Brain pericyte (primary cell): ENCODE results near the gene EFCAB5.
"Not testable (repeated sequence)": the region's sequence is repeated elsewhere in the genome, so short reads cannot be mapped to it uniquely, and the experiment has no call there.

Experiments used
- DNase-seq: peaks from one replicate; pipeline ENCODE4 v3.0.0-alpha.2; 2012; ENCODE audit warnings: low read depth, low spot score

EFCAB5 gene

GRCh38 chr17:30093463-30094147, 152.2 kb downstream of the EFCAB5 start:
- DNase-seq: no peak

- DNase-seq: peak; percentile 27
Measured at GRCh38 chr17:30095507-30096244, 154.2 kb downstream of the EFCAB5 start.

- no peak for DNase-seq
Measured at GRCh38 chr17:30101686-30102390, 160.4 kb downstream of the EFCAB5 start.

- DNase-seq: no peak
Measured at GRCh38 chr17:30103921-30104320, 162.5 kb downstream of the EFCAB5 start.

DNA sequence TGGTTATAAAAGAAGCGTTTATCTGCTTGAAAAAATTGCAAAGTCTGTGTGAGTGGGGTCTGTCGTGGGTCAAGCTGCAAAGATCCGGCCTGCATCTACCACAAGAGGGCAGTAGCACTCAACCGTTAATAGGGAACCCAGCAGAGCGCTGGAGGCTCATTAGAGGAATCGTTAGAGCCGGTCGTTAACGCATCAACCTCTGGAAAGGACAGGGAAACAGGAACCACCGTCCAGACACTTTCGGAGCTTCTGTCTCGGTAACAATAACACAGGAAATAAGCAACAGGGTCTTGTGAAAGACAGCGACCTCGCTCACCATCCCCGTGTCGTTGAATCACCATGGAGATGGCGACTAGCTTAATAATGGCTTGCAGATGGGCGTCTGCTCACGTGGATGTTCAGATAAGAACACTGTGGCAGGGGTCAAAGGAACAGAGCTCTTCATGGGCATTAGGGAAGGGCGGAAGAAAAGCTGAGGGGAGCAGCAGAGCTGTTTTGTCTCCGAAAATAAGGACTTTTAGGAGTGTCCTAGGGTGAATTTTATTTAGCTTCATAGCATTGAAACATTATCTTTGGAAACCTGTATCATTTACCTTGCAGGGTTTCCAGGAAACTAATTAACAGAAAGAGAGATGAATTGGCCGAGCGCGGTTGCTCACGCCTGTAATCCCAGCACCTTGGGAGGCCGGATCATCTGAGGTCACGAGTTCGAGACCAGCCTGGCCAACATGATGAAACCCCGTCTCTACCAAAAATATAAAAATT, 163.3 kb downstream of the EFCAB5 start:
- no peak for DNase-seq

DNA sequence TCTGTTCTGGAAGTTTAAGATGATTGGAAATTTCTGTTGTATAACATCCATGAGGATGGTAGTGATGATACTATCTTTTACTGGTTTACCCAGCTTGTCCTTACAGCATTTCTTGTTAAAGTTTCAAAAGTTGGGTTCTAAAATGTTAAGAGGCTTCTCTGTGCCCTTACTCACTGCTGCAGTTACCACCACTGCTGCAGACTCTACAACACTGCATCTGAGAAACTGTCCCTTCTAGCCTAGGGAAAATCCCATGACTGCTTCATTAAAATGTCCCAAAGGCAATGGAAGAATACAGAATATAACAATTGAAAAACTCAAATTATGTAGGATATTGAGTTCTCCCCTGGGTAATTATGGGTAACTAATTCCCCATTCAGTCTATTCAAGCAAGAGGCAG, 171.4 kb downstream of the EFCAB5 start:
- DNase-seq: no peak

DNA sequence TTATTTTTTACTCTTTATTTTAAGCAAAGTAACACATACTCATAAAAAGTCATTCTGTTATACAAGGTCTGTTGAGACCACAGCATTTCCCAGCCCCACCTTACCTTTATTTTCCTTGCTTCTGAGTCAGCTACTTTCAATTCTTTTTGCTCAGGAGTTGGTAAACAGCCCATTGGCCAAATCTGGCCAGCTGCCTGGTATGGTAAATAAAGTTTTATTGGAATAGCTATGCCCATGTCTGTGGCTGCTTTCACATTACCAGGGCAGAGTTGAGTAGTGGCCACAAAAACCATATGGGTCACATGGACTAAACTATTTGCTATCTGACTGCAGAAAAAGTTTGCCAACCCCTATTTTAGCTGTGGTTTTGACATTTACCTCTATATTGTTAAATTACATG, 171.8 kb downstream of the EFCAB5 start:
- no peak for DNase-seq

GRCh38 chr17:30116345-30116660, 174.9 kb downstream of the EFCAB5 start:
- no peak for DNase-seq

DNA sequence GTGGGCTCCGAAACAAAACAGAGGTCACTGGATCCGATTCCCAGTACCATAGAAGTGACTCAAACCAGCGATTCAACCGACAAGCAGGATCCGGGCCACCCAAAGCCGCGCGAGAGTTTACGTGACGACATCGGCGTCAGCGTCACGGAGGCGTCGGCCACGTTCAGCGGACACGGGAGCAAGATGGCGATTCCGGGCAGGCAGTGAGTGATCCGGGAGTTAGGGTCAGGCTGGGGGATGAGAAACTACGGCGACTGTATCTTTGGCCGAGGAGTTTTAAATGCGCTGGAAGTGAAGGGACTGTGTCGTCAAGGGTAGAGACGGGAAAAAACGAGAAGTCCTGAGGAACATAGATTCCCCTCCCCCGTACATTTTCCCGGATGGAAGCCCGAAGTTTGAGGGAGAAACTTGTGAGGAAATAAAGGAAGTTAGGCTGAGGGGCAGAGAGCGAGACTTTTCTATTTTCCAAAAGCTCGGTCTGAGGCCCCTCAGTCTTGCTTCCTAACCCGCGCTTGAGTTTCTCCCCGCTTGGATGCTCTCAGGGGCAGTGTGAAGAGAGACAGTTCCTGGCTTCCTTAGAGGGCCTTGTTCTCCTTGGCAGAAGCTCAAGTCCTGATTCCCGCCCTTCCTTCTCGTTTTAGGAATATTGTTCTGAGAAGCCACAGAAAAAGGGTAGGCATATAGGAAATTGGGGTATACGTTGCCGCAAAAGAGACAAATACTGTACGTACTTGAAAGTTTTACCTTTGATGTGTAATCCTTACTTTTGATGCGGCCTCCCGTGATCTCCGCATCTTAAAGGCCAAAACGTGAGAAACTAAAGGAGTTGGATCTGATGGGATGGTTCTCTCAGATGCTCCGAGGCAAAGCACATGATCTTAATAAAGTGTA, 175.5 kb downstream of the EFCAB5 start, which contains the start of gene NSRP1:
Gene NSRP1 (plus strand): TSS at position 156 of the 891 bp plus-strand sequence. CDS start 28 bp downstream, at position 184.
- DNase-seq: peak; percentile 88

GRCh38 chr17:30117675-30118081, 176.2 kb downstream of the EFCAB5 start:
- no peak for DNase-seq

- not testable (repeated sequence) for DNase-seq
Measured at GRCh38 chr17:30118635-30119034, 177.2 kb downstream of the EFCAB5 start.

DNA sequence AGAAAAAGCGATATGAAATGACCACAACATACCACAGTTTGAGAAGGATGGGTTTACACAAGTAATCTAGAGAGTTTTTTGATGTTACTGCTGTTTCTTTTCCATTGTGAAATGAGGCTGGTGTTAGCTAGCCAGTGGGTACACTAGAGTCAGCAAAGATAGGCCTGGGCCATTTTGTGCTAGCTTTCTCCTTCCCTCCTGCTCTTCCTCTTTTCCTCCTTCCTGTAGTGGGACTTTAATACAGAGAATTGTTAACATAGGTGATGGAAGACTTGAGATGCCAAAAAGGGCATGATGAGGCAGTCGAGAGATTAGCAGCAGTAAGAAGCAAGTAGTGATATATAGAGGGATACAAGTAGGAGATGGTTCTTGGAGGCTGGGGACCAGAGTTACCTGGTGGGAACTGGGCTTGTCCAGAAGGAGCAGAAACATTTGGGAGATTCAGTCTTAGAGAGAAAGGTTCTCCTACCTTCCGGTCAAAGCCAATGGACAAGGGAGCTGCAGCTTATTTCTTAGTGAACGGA, 182.9 kb downstream of the EFCAB5 start:
- DNase-seq: no peak

DNA sequence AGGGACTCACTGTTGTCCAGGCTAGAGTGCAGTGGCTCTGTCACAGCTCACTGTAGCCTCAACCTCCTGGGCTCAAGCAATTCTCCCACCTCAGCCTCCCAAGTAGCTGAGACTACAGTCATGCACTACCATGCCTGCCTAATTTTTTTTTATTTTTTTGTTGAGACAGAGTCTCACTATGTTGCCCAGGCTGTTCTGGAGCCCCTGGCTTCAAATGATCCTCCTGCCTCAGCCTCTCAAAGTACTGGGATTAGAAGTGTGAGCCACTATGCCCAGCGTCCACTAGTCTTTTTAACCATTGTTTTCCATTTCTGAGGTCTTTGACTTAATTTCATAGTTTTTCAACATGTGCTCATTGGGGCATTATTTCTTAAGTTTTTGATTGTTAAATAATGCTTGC, 188.7 kb downstream of the EFCAB5 start:
- DNase-seq: no peak

DNA sequence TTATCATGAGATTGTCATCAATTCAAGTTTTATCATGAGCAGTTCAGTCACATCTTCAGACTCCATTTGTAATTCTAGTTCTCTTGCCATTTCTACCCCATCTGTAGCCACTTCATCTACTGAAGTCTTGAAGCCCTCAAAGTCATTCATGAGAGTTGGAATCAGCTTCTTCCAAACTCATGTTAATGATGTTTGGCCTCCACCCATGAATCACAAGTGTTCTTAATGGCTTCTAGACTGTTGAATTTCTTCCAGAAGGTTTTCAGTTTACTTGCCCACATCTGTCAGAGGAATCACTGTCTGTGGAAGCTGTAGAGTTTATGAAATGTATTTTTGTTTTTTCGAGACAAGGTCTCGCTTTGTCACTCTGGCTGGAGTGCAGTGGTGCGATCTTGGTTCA, 191.2 kb downstream of the EFCAB5 start:
- DNase-seq: no peak

DNA sequence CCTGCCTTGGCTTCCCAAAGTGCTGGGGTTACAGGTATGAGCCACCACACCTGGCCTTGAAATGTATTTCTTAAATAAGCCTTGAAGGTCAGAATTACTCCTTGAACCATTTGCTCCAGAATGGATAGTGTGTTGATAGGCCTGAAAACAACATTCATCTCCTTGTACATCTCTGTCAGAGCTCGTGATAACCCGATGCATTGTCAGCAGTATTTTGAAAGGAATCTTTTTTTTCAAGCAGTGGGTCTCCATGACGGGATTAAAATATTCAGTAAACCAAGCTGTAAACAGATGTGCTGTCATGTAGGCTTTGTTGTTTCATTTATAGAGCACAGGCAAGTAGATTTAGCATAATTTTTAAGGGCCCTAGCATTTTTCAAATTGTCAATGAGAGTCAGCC, 191.8 kb downstream of the EFCAB5 start:
- no peak for DNase-seq

DNA sequence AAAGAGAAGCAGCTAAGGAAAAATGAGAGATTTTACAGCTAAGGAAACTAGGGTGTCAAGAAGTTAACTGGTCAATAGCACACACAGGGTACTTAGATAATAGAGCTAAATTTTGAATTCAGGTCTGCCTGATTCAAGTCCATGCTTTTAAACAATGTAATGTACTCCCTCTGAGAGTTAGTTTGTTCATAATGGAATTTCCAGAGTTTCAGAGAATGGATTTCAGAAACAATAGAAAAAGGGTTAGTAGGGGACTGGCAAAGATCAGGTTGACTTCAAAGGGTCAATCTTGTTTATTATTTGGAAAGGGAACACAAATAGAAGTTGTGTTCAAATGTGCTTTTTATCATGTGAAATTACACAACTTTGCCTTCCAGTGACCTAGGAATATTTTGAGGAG, 193.1 kb downstream of the EFCAB5 start:
- no peak for DNase-seq

DNA sequence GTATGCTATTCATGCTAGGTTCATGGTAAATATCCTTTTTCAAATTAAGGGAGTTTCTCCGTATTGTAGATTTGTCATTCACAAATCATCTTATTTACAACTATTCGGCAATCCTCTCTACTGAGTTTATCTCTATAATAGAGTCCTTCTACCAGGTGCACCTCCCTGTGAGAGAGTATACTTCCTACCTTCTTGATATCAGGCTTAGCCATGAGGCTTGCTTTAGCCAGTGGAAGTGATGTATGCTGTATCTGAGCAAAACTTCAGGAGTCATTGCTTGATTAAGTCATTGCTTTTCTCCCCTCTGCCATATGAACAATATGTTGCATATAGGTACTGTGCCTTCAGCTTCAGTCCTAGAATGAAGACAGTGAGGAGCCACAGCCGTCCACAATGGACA, 195.7 kb downstream of the EFCAB5 start:
- no peak for DNase-seq

DNA sequence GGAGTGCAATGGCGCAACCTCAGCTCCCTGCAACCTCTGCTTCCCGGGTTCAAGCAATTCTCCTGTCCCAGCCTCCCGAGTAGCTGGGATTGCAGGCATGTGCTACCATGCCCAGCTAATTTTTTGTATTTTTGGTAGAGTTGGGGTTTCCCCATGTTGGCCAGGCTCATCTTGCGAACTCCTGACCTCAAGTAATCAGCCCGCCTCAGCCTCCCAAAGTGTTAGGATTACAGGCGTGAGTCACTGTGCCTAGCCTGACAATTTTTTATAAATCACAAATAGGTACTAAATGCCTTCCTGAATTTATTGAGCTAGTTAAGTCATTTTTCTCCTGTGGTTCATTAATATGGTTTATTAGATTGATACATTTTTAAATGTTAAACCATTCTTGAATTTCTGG, 206.4 kb downstream of the EFCAB5 start:
- DNase-seq: not testable (repeated sequence)

- DNase-seq: no peak
Measured at GRCh38 chr17:30148376-30148775, 206.9 kb downstream of the EFCAB5 start.

GRCh38 chr17:30151471-30151870, 210.0 kb downstream of the EFCAB5 start:
- DNase-seq: no peak

- DNase-seq: no peak
Measured at GRCh38 chr17:30153463-30153862, 212.0 kb downstream of the EFCAB5 start.
